PC-9 (cell line): Measurements from ENCODE around the gene KLF13. TPM values are rescaled to one million over a fixed set of nuclear protein-coding genes. Genes with fewer than 3 reads are reported as not detected.

Experiments
- BruUV-seq: library from RNA; stranded (reverse); fragments of 400-500 nt; replicated peaks from 2 replicates; lab custom pipeline; 2021; lab: Mats Ljungman, UMichigan
- CTCF ChIA-PET: fragments of 300-600 bp; sonication (Branson Sonifier 250); formaldehyde crosslinking; loops from one replicate; lab custom pipeline; 2022; ENCODE audit warnings: antibody characterized with exemption; lab: Charles Lee
- POLR2A ChIA-PET: fragments of 300-600 bp; sonication (Branson Sonifier 250); formaldehyde crosslinking; loops from one replicate; lab custom pipeline; 2022; ENCODE audit warnings: antibody characterized with exemption; ENCODE audit not compliant: unreplicated experiment; lab: Charles Lee
- DNase-seq, 2 experiments: peaks; one replicate each; pipeline versions ENCODE4 v3.0.0 to v3.0.0-alpha.2; 2015 to 2022; ENCODE audit warnings: mixed read lengths in 1 of 2
- H2AFZ ChIP-seq: fragments of 200-600 bp; sonication (generic); 2 replicates; pipeline ENCODE4 v1.8.1; 2017; ENCODE audit warnings: antibody characterized with exemption
- H3F3A ChIP-seq: fragments of 200-600 bp; sonication (generic); 2 replicates; pipeline ENCODE4 v1.8.1; 2017; ENCODE audit warnings: antibody characterized with exemption, mild to moderate bottlenecking, low read depth; ENCODE audit not compliant: insufficient read depth
- H3K27ac ChIP-seq: fragments of 200-600 bp; sonication (generic); 2 replicates; pipeline ENCODE4 v1.6.1; 2016; ENCODE audit warnings: mixed run types
- H3K27me3 ChIP-seq: fragments of 200-600 bp; sonication (generic); 2 replicates; pipeline ENCODE4 v1.6.1; 2016; ENCODE audit warnings: low read depth, mixed run types; ENCODE audit not compliant: insufficient read depth
- H3K36me3 ChIP-seq: fragments of 200-600 bp; sonication (generic); 2 replicates; pipeline ENCODE4 v1.6.1; 2016; ENCODE audit warnings: low read depth, mixed run types
- H3K4me1 ChIP-seq: fragments of 200-600 bp; sonication (generic); replicated peaks from 2 replicates; pipeline ENCODE4 v1.6.1; 2016; ENCODE audit warnings: mixed run types; ENCODE audit not compliant: insufficient read depth
- H3K4me2 ChIP-seq: fragments of 200-600 bp; sonication (generic); 2 replicates; pipeline ENCODE4 v1.6.1; 2017; ENCODE audit warnings: mixed run types
- H3K4me3 ChIP-seq: fragments of 200-600 bp; sonication (generic); 2 replicates; pipeline ENCODE4 v1.6.1; 2016; ENCODE audit warnings: mixed run types
- H3K79me2 ChIP-seq: fragments of 200-600 bp; sonication (generic); 2 replicates; pipeline ENCODE4 v1.6.1; 2017; ENCODE audit warnings: low read depth, mixed run types
- H3K9me2 ChIP-seq: fragments of 200-600 bp; sonication (generic); 2 replicates; pipeline ENCODE4 v1.8.1; 2017; ENCODE audit warnings: mild to moderate bottlenecking; ENCODE audit not compliant: insufficient read depth
- H3K9me3 ChIP-seq: fragments of 200-600 bp; sonication (generic); 2 replicates; pipeline ENCODE4 v1.8.1; 2016; ENCODE audit warnings: low read depth; ENCODE audit not compliant: insufficient read depth
- H4K20me1 ChIP-seq: fragments of 200-600 bp; sonication (generic); 2 replicates; pipeline ENCODE4 v1.8.1; 2017; ENCODE audit not compliant: insufficient read depth
- EZH2 ChIP-seq: fragments of 200-600 bp; sonication (generic); IDR thresholded peaks from 2 replicates; pipeline ENCODE4 v1.8.0; 2017; ENCODE audit warnings: antibody characterized with exemption, low read depth
- intact Hi-C: fragments of 100-400 bp; cut with micrococcal nuclease; formaldehyde crosslinking; loops from one replicate; pipeline ENCODE4 v1.10.0; 2022; ENCODE audit not compliant: unreplicated experiment
- total RNA-seq: library from RNA; stranded (reverse); gene quantifications from 2 replicates; pipeline ENCODE4 v1.2.3, GENCODE V29; 2021
- TF ChIP-seq, protein P1 (sequence below): fragments of 200-600 bp; sonication (generic); conservative IDR thresholded peaks from 2 replicates; pipeline ENCODE4 v1.6.1; 2017; ENCODE audit warnings: mixed run types, antibody characterized with exemption, mild to moderate bottlenecking, moderate library complexity

Gene KLF13
- total RNA-seq, 1 experiment from 2014 or later = 3.4 TPM

DNA sequence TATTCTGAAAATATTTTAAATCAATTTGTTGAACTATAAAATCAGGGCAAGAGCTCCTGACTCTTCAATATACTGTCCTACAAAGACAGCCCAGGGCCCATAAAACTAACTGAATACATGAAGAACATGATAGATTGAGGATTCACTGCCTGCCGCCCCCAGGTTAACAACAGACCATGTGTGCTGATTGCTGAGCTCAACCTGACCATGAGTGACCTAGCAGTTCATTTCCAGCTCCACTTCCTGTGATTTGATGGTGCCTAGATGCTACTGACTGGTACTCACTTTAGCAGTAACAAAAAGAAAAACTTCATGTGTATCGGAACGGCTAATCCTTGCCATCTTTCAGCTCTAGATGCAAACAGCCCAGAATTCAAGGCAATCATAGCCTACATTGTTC lies 9.6 kb upstream of the KLF13 start:
- H3K79me2 ChIP-seq = no peaks in the 10 kb centered on the region
- H3K4me3 ChIP-seq = no peak overlapping the region
- H3K36me3 ChIP-seq = no peaks in the 10 kb centered on the region
- H3K9me2 ChIP-seq = no peaks in the 10 kb centered on the region
- H3K27me3 ChIP-seq = peaks cover 12% of the 10 kb centered on the region
- no TSS peak for BruUV-seq
- no peak overlapping the region for H3K4me2 ChIP-seq
- no peaks in the 10 kb centered on the region for H3K4me1 ChIP-seq
- CTCF ChIA-PET = no interaction called here
- H3K9me3 ChIP-seq = no peaks in the 10 kb centered on the region
- no peaks in the 10 kb centered on the region for H4K20me1 ChIP-seq
- no peak overlapping the region for H2AFZ ChIP-seq
- TF ChIP-seq, protein P1, sequence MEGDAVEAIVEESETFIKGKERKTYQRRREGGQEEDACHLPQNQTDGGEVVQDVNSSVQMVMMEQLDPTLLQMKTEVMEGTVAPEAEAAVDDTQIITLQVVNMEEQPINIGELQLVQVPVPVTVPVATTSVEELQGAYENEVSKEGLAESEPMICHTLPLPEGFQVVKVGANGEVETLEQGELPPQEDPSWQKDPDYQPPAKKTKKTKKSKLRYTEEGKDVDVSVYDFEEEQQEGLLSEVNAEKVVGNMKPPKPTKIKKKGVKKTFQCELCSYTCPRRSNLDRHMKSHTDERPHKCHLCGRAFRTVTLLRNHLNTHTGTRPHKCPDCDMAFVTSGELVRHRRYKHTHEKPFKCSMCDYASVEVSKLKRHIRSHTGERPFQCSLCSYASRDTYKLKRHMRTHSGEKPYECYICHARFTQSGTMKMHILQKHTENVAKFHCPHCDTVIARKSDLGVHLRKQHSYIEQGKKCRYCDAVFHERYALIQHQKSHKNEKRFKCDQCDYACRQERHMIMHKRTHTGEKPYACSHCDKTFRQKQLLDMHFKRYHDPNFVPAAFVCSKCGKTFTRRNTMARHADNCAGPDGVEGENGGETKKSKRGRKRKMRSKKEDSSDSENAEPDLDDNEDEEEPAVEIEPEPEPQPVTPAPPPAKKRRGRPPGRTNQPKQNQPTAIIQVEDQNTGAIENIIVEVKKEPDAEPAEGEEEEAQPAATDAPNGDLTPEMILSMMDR = no peak
- TF ChIP-seq EZH2 = no peak
- no peak overlapping the region for H3K27ac ChIP-seq
- H3F3A ChIP-seq = no peaks in the 10 kb centered on the region
- DNase-seq = no peak
- POLR2A ChIA-PET = no interaction called here
- intact Hi-C loops = no loop called here

DNA sequence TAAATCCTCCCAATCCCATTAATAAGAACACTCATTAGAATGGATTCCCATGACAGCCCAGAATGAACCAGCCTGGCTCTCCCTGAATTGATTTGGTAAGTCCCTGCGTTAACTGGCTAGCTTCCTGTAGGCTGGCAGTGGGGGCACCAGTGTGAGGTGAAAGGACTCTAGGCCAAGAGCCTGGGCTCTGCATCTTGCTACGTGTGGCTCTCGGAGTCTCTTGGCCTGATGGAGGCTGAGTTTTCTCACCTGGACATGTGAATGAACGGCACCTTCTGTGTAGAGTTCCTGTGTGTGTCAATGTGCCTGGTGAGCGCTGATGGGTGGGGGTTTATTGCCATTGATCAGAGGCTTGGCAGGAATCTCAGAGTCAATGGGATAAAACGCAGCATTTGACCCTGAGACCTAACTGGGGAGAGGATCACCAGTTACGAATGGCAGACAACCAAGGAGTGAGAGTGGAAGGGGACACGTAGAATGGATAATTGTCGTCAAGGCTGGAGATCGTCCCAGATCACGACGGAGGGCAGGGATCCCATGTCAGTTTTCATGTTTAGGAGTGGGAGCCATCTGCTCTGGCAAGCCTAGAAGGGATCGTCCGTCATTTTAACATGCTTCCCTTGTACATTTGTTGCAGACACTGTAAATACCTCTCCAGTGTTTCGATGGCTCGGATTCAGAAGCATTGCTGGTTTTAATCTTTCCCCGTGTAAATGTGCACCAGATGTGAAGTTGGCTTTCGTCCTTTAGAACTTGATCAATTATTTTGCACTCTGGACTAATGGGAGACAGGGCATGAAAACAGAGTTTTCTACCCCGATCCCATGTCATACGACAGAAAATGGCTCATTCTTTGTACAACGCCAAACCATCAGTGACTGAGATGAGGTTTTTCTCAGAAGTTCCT lies 9.0 kb upstream of the KLF13 start:
- H3K9me3 ChIP-seq = no peaks in the 10 kb centered on the region
- H3K27me3 ChIP-seq = peaks cover 12% of the 10 kb centered on the region
- no peaks in the 10 kb centered on the region for H3K9me2 ChIP-seq
- H3F3A ChIP-seq = no peaks in the 10 kb centered on the region
- no peaks in the 10 kb centered on the region for H3K79me2 ChIP-seq
- TF ChIP-seq EZH2 = no peak
- TF ChIP-seq, protein P1 = no peak
- BruUV-seq = no TSS peak
- no peak overlapping the region for H2AFZ ChIP-seq
- intact Hi-C loops = no loop called here
- no peak overlapping the region for H3K27ac ChIP-seq
- H3K4me3 ChIP-seq = no peak overlapping the region
- H3K36me3 ChIP-seq = no peaks in the 10 kb centered on the region
- ChIA-PET CTCF (no interaction called here), POLR2A (no interaction called here)
- no peaks in the 10 kb centered on the region for H4K20me1 ChIP-seq
- no peaks in the 10 kb centered on the region for H3K4me1 ChIP-seq
- DNase-seq = no peak
- H3K4me2 ChIP-seq = no peak overlapping the region

DNA sequence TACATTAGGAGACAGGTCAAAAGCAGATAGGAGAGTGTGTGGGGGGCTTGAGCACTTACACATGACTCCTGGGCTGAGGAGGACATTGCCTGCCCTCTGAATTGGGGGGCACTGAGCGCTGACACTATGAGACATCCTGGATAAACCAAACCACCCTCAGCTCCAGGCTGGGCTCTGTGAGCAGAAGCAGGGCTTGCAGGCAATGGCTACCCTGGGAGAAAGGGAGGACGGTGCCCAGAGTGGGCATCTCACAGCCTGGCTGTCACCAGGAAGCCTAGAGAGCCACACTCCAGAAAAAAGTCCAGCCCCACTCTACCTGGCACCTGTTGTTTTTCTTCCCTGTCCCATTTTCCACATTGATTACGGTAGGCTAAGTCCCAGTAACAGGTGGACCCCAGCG lies 8.2 kb upstream of the KLF13 start:
- CTCF ChIA-PET = no interaction called here

More for the DNA sequence above, 8.2 kb upstream of the KLF13 start:
- Histone ChIP-seq H3K4me1 (no peaks in the 10 kb centered on the region), H3K27ac (no peak overlapping the region), H3K9me3 (no peaks in the 10 kb centered on the region), H3K4me2 (no peak overlapping the region), H2AFZ (no peak overlapping the region), H3F3A (no peaks in the 10 kb centered on the region), H3K36me3 (no peaks in the 10 kb centered on the region), H3K9me2 (no peaks in the 10 kb centered on the region), H3K27me3 (peaks cover 12% of the 10 kb centered on the region), H4K20me1 (no peaks in the 10 kb centered on the region), H3K79me2 (no peaks in the 10 kb centered on the region), H3K4me3 (no peak overlapping the region)
- POLR2A ChIA-PET = no interaction called here
- no peak for TF ChIP-seq EZH2
- TF ChIP-seq, protein P1 = no peak
- DNase-seq = no peak
- BruUV-seq = no TSS peak
- intact Hi-C loops = no loop called here
